GM06990 (cell line): ENCODE data around the gene PPP2R1B.

Experiments
- DNase-seq: peaks from one replicate; pipeline ENCODE4 v3.0.0-alpha.2; 2011; ENCODE audit not compliant: insufficient read length; ENCODE audit errors: extremely low read depth
- H3K27me3 ChIP-seq: replicated peaks from 2 replicates; pipeline ENCODE4 v1.6.0; 2011; ENCODE audit warnings: low read length; ENCODE audit not compliant: control insufficient read depth, insufficient read depth
- H3K36me3 ChIP-seq: 2 replicates; pipeline ENCODE4 v1.5.1; 2011; ENCODE audit warnings: low read length; ENCODE audit not compliant: control insufficient read depth, insufficient read depth
- H3K4me3 ChIP-seq: replicated peaks from 2 replicates; pipeline ENCODE4 v1.5.1; 2011; ENCODE audit warnings: low read depth, mild to moderate bottlenecking, control low read depth, low read length
- CTCF ChIP-seq: IDR thresholded peaks from 2 replicates; pipeline ENCODE4 v1.5.1; 2011; ENCODE audit warnings: low read length, control low read depth, mild to moderate bottlenecking, inconsistent platforms; ENCODE audit not compliant: insufficient read depth, poor library complexity, severe bottlenecking

PPP2R1B gene

GRCh38 chr11:111756097-111756496 lies 10.1 kb downstream of the PPP2R1B start:
- peaks cover 10% of the 10 kb centered on the region for H3K36me3 ChIP-seq
- H3K27me3 ChIP-seq = no peaks in the 10 kb centered on the region
- no peak for DNase-seq
- no peak overlapping the region for H3K4me3 ChIP-seq
- TF ChIP-seq CTCF = no peak

DNA sequence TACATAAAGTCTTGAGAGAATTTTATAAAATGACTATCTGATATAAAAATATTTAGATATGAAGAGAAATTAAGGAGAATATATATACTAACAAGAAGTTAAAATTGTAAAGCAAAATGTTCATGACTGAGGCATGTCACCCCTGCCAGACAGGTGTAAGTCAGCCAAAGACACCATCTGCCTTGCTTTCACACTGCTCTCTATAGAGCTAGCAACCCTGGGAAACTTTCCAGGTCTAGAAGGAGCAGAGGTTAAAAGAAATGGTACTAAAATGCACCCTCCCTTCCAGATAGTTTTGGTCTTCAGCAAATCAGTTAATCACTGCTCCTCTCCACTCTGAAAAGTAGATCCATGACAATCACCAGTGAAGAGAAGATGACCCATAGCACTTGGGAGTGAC lies 16.5 kb downstream of the PPP2R1B start:
- no peak for TF ChIP-seq CTCF
- no peak for DNase-seq
- peaks cover 15% of the 10 kb centered on the region for H3K36me3 ChIP-seq
- H3K27me3 ChIP-seq = no peaks in the 10 kb centered on the region
- H3K4me3 ChIP-seq = no peak overlapping the region

GRCh38 chr11:111748035-111748804 lies 18.0 kb downstream of the PPP2R1B start:
- H3K36me3 ChIP-seq = peaks cover 16% of the 10 kb centered on the region
- no peak for DNase-seq

DNA sequence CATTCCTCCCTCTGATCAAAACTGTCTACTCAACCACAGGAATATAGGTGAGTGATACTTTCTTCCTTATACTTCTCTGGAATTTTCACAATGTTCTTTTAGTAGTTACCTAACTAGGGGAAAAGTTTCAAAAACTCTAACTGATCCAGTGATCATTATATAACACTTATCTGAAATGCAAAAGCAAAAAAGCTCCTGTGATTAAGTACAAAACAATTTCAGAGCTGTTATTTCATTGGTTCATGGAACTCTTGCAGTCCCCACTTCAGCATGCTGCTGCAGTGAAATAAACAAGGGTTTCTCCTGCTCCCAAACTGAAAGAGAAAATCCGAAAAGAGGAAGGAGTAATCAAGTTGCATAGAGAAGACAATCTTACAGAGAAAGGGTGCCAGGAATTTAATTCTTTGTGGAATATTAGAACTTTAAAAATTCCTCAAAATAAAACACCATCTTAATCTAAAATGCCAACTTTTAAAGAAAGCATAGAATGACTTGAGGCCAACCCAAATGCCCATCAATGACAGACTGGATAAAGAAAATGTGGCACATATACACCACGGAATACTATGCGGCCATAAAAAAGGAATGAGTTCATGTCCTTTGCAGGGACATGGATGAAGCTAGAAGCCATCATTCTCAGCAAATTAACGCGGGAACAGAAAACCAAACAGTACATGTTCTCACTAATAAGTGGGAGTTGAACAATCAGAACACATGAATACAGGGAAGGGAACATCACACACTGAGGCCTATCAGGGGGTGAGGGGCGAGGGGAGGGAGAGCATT lies 20.3 kb downstream of the PPP2R1B start:
- DNase-seq = no peak
- H3K36me3 ChIP-seq = peaks cover 15% of the 10 kb centered on the region

More at GRCh38 chr11:111748035-111748804, 18.0 kb downstream of the PPP2R1B start:
- no peak overlapping the region for H3K4me3 ChIP-seq
- TF ChIP-seq CTCF = no peak
- H3K27me3 ChIP-seq = no peaks in the 10 kb centered on the region

DNA sequence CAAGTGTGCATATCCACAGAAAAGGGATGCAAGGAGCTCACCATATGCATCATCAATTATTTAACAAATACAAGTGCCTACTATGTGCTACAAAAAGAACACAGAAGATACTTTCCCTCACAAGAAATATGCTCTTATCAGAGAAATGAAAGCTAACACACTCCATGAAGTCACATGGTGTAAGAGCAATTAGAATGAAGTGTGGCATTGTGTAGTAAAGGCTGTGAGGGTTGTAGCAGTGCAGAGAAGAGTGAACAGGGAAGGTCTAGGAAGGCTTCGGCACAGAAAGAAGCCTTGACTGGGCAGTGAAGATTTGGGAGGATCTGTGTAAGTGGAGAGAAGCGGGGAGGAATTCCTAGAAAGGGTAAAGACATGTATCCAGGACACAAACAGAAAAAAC lies 22.5 kb downstream of the PPP2R1B start:
- H3K36me3 ChIP-seq = peaks cover 13% of the 10 kb centered on the region
- no peak for DNase-seq
- no peaks in the 10 kb centered on the region for H3K27me3 ChIP-seq

More for the DNA sequence above, 20.3 kb downstream of the PPP2R1B start:
- Histone ChIP-seq H3K4me3 (no peak overlapping the region), H3K27me3 (no peaks in the 10 kb centered on the region)
- no peak for TF ChIP-seq CTCF

More for the DNA sequence above, 22.5 kb downstream of the PPP2R1B start:
- H3K4me3 ChIP-seq = no peak overlapping the region
- no peak for TF ChIP-seq CTCF
